HepG2 (cell line): Measurements from ENCODE around the gene NOTUM. TPM values are rescaled to one million over a fixed set of nuclear protein-coding genes. Genes with fewer than 3 reads are reported as not detected.

Experiments used
- BRCA1 ChIP-seq: sonication (generic); formaldehyde crosslinking; IDR thresholded peaks from 2 replicates; pipeline ENCODE4 v1.4.0; 2020; ENCODE audit warnings: missing genetic modification reagents
- CBFB ChIP-seq: sonication (generic); formaldehyde crosslinking; IDR thresholded peaks from 2 replicates; pipeline ENCODE4 v1.4.0; 2020; ENCODE audit warnings: missing genetic modification reagents
- DPF2 ChIP-seq: sonication (generic); formaldehyde crosslinking; IDR thresholded peaks from 2 replicates; pipeline ENCODE4 v1.4.0; 2020; ENCODE audit warnings: mild to moderate bottlenecking, low read depth, missing genetic modification reagents, borderline replicate concordance
- EEA1 ChIP-seq: sonication (generic); formaldehyde crosslinking; IDR thresholded peaks from 2 replicates; pipeline ENCODE4 v1.5.1; 2020; ENCODE audit warnings: mild to moderate bottlenecking, missing genetic modification reagents, borderline replicate concordance
- JUN ChIP-seq: sonication (generic); formaldehyde crosslinking; IDR thresholded peaks from 2 replicates; pipeline ENCODE4 v1.4.0; 2020; ENCODE audit warnings: mild to moderate bottlenecking, missing genetic modification reagents
- LCORL ChIP-seq, 2 experiments: fragments of 450-650 bp in 1 of 2; sonication (generic) in 1 of 2; formaldehyde crosslinking in 1 of 2; IDR thresholded peaks; 2 replicates each; pipeline versions ENCODE4 v1.5.0 to v1.6.1; 2017 to 2020; ENCODE audit warnings: antibody characterized with exemption in 1 of 2, missing genetic modification reagents in 1 of 2
- MED1 ChIP-seq: sonication (generic); formaldehyde crosslinking; IDR thresholded peaks from 2 replicates; pipeline ENCODE4 v1.4.0; 2020; ENCODE audit warnings: missing genetic modification reagents
- MEF2D ChIP-seq: sonication (generic); formaldehyde crosslinking; IDR thresholded peaks from 2 replicates; pipeline ENCODE4 v1.5.1; 2020; ENCODE audit warnings: mild to moderate bottlenecking, missing genetic modification reagents
- MZF1 ChIP-seq: sonication (generic); formaldehyde crosslinking; IDR thresholded peaks from 2 replicates; pipeline ENCODE4 v1.8.1; 2023; ENCODE audit warnings: mild to moderate bottlenecking, missing genetic modification reagents, borderline replicate concordance
- PATZ1 ChIP-seq: sonication (generic); formaldehyde crosslinking; IDR thresholded peaks from 2 replicates; pipeline ENCODE4 v1.4.0; 2020; ENCODE audit warnings: missing genetic modification reagents
- SATB2 ChIP-seq: sonication (generic); formaldehyde crosslinking; IDR thresholded peaks from 2 replicates; pipeline ENCODE4 v1.5.0; 2020; ENCODE audit warnings: missing genetic modification reagents
- SRSF1 ChIP-seq: fragments of 200-400 bp; formaldehyde crosslinking; optimal IDR thresholded peaks from 2 replicates; pipeline ENCODE3; 2017; ENCODE audit warnings: mild to moderate bottlenecking, low read depth, low read length, moderate library complexity
- ZFX ChIP-seq: sonication (generic); formaldehyde crosslinking; IDR thresholded peaks from 2 replicates; pipeline ENCODE4 v1.4.0; 2020; ENCODE audit warnings: mild to moderate bottlenecking, low read depth, missing genetic modification reagents, moderate library complexity
- ZNF407 ChIP-seq: sonication (generic); formaldehyde crosslinking; IDR thresholded peaks from one replicate; pipeline ENCODE4 v1.5.1; 2020; ENCODE audit warnings: mild to moderate bottlenecking, missing genetic modification reagents; ENCODE audit errors: not compliant biosample characterization
- ZNF550 ChIP-seq: sonication (generic); formaldehyde crosslinking; IDR thresholded peaks from 2 replicates; pipeline ENCODE4 v1.4.0; 2020; ENCODE audit warnings: mild to moderate bottlenecking, missing genetic modification reagents, borderline replicate concordance
- ZNF670 ChIP-seq: sonication (generic); formaldehyde crosslinking; IDR thresholded peaks from 2 replicates; pipeline ENCODE4 v1.8.0; 2022; ENCODE audit warnings: mild to moderate bottlenecking, missing genetic modification reagents, borderline replicate concordance
- ZNF737 ChIP-seq: sonication (generic); formaldehyde crosslinking; IDR thresholded peaks from 2 replicates; pipeline ENCODE4 v1.5.0; 2020; ENCODE audit warnings: missing genetic modification reagents, mild to moderate bottlenecking, borderline replicate concordance
- polyA plus RNA-seq, 8 experiments: library from polyadenylated mRNA; depleted of rRNA in 3 of 8; stranded (reverse) in 7 of 8; unstranded in 1 of 8; fragments of >200 nt; fragmentation: Illumina TruSeq in 4 of 8; extraction: Trizol in 4 of 8; gene quantifications; 2 replicates each; pipeline versions ENCODE4 v1.2.1 to v1.2.3, GENCODE V29; 2011 to 2016; ENCODE audit warnings: low read depth in 4 of 8, missing spikeins in 1 of 8, mixed read lengths in 1 of 8; ENCODE audit not compliant: insufficient read depth in 1 of 8
- total RNA-seq, 5 experiments: library from RNA; depleted of rRNA; stranded (reverse); fragments of >200 nt; fragmentation: Illumina TruSeq; extraction: Trizol; gene quantifications; 2 replicates each; pipeline ENCODE4 v1.2.3, GENCODE V29; 2016; ENCODE audit warnings: low read depth in 1 of 5
- TF ChIP-seq, protein P1 (sequence below): sonication (generic); formaldehyde crosslinking; IDR thresholded peaks from 2 replicates; pipeline ENCODE4 v1.5.0; 2020; ENCODE audit warnings: missing genetic modification reagents, mild to moderate bottlenecking, borderline replicate concordance

The NOTUM gene
- total and polyA plus RNA-seq, 2 of the 13 experiments (the other 11 are each of a cell fraction or from before 2014, with no cell fraction given), result 150 to 160 TPM

DNA sequence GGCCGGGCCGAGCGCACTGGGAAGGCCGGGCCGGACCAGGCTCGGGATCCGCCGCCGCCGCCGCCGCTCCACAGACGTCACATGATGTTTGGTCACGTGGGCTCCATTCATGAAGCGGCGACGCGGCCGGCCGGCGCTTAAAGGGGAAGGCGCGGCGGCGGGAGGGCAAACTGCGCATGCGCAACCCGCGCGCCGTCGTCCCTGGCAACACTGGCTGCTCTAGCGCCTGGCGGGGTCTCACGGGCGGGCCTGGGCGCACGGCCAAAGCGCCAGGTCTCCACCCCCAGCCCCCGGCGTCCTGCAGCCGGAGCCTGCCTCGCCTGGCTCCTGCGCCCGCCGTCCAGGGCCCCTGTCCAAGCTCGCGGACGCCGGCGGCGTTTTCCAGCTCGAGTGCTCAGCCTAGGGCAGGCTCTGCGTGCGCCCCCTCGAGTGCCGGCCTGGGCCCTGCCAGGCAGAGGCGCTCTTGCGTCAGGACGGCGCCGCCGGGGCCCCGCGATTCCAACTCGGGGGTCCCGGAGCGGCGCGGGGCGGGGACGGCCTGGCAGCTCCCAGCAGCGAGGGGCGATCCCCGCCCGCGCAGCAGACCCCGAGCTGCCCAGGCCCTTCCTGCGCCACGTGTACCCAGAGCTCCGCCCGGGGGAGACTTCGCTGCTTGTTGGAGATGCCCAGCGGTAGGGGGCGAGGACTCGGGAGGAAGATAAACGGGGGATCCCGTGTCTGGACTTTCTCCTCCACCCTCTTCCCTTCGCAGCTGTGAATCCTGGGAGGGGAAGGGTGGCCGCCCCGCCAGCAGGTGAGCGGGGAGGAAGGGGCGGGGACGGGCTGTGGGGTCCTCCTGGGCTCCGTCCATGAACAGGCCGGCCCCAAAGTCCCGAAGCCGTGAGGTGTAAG, 33.1 kb downstream of the NOTUM start, which contains the start of gene MAFG (continued):
- TF ChIP-seq ZNF407 (peak; percentile 68), SRSF1 (peak; percentile 24), LCORL (IDR thresholded peaks at IDR 0.05) (no peak), LCORL (CRISPR knock-in tag; IDR thresholded peaks at IDR 0.05) (peak; percentile 14; the same call in 1 of the 2 replicates), CBFB (peak; percentile 19), PATZ1 (peak; percentile 88), JUN (CRISPR knock-in tag) (peak; percentile 59; the same call in 1 of the 2 replicates), ZFX (peak; percentile 92), DPF2 (CRISPR knock-in tag) (no peak), MEF2D (no peak), MED1 (CRISPR knock-in tag) (peak; percentile 71), ZNF737 (CRISPR knock-in tag) (no peak), ZNF670 (no peak), MZF1 (CRISPR knock-in tag) (no peak), EEA1 (CRISPR knock-in tag) (peak; percentile 91), BRCA1 (CRISPR knock-in tag) (peak; percentile 57; the same call in 1 of the 2 replicates), SATB2 (CRISPR knock-in tag) (no peak), ZNF550 (CRISPR knock-in tag) (peak; percentile 32; the same call in 1 of the 2 replicates)
- TF ChIP-seq, protein P1, sequence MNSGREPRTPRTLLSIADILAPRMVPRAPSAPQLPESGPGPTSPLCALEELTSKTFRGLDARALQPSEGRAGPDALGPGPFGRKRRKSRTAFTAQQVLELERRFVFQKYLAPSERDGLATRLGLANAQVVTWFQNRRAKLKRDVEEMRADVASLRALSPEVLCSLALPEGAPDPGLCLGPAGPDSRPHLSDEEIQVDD (CRISPR knock-in tag), result peak; percentile 72; the same call in 1 of the 2 replicates
